Inflammatory macrophage (primary cell): Measurements from ENCODE around the gene MT1F.

ENCODE experiments used
- DNase-seq, 2 donors: peaks; one replicate each; pipeline ENCODE4 v3.0.0-alpha.2; 2020 to 2022

Gene MT1F

DNA sequence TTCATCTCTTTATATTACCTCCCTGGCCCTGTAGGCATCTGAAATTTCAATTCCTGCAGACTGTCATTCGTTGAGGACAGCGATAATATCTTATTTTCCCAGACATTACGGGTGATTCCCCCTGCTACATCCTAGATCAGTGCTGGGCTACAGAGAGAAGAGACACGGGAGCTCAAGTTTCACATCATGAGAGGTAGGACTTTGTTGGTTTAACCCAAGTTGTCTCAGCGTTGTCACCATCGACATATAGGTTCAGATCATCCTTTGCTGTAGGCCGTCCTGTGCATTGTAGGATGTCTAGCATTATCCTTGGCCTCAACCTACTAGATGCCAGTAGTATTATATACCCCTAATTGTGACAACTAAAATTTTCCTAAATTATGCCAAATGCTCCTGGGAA is 43.8 kb downstream of the MT1F start:
- no peak for DNase-seq

DNA sequence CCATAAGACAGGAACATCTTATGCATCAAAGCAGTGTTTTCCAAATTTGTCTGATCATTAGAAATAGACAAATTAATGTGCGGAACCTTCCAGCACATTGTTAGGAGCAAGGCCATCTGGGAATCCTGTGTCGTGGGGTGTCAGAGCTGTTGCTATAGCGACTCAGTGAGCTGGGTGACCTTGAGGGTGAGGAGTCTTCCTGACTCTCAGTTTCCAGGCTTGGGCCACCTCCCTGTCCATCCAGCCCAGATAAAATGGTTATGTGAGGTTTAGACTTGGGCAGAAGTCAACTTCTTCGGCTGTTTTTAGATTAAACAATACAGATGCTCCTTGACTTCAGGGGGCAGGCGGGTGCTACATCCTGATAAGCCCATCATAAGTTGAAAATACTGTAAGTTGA is 45.1 kb downstream of the MT1F start:
- DNase-seq, result no peak
